ENCODE data around the gene VSTM2B. TPM values are rescaled to one million over a fixed set of nuclear protein-coding genes. Genes with fewer than 3 reads are reported as not detected.

Gene VSTM2B
- total and polyA plus RNA-seq, 2 of the 4 experiments (the other 2 are of a cell fraction) = not detected

DNA sequence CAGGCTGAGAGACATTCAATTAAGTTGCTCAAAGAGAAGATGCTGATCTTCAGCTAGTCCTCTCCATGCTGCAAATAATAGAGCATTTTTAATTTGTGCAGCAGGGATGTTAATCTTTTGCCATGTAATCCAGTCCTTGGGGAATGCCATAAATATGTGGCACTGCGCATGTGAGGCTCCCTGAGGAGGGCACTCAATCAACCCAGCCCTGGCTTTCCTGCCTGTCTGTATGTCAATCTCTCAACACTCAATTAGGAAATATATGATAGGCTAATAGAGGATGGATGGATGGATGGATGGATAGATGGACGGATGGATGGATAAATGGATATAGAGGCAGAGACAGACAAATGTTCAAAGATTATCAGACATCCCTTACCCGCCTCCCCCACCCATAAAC is 48.7 kb downstream of the VSTM2B start:
- no peak overlapping the region for H2BK120ac ChIP-seq (ENCODE audit: low read depth, low read length)
- H3K9me1 ChIP-seq (ENCODE audit: insufficient read depth, low read length) = no peaks in the 10 kb centered on the region
- no peaks in the 10 kb centered on the region for H3K36me3 ChIP-seq (ENCODE audit: control insufficient read depth, insufficient read depth, low read length)
- no peak overlapping the region for H3K27ac ChIP-seq (ENCODE audit: insufficient read depth, low read length)
- no peaks in the 10 kb centered on the region for H3K79me1 ChIP-seq (ENCODE audit: low read depth in 1 of 2, low read length in 2 of 2)
- H3K4me2 ChIP-seq (ENCODE audit: low read depth, low read length) = no peak overlapping the region
- in situ Hi-C loops (cut with MboI; ENCODE audit: low sequenced_read_pairs) = no loop called here
- no CpG with 5 or more reads among the region's 3 CpGs for WGBS, 2 experiments (ENCODE audit: extremely low coverage in 2 of 2, insufficient read length in 1 of 2)
- no peak overlapping the region for H2AFZ ChIP-seq (replicated peaks; ENCODE audit: low read length, poor library complexity)
- ChIA-PET CTCF (no interaction called here), POLR2A (ENCODE audit: unreplicated experiment) (no interaction called here)
- no peak for DNase-seq
- H3K23ac ChIP-seq (ENCODE audit: low read depth, low read length) = no peak overlapping the region
- no peak overlapping the region for H4K91ac ChIP-seq (ENCODE audit: insufficient read depth, low read depth, low read length)
- H2BK15ac ChIP-seq (ENCODE audit: low read depth, low read length) = no peak overlapping the region
- no peak overlapping the region for H3K18ac ChIP-seq (ENCODE audit: low read depth, low read length)
- TF ChIP-seq, protein P1, sequence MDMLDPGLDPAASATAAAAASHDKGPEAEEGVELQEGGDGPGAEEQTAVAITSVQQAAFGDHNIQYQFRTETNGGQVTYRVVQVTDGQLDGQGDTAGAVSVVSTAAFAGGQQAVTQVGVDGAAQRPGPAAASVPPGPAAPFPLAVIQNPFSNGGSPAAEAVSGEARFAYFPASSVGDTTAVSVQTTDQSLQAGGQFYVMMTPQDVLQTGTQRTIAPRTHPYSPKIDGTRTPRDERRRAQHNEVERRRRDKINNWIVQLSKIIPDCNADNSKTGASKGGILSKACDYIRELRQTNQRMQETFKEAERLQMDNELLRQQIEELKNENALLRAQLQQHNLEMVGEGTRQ (IDR thresholded peaks at IDR 0.05; ENCODE audit: low read depth, low read length) = no peak
- TF ChIP-seq CHD1 (IDR thresholded peaks at IDR 0.05; ENCODE audit: low read depth, low read length) (no peak), MAFK (IDR thresholded peaks at IDR 0.05; ENCODE audit: low read depth, low read length) (no peak), POLR2A (IDR thresholded peaks at IDR 0.05; ENCODE audit: low read depth, low read length) (no peak), CEBPB (IDR thresholded peaks at IDR 0.05; ENCODE audit: low read depth, low read length) (no peak), RCOR1 (IDR thresholded peaks at IDR 0.05; ENCODE audit: insufficient replicate concordance, low read length) (no peak), FOS (IDR thresholded peaks at IDR 0.05; ENCODE audit: low read depth, low read length) (no peak), RFX5 (IDR thresholded peaks at IDR 0.05; ENCODE audit: low read depth, low read length) (no peak), NFE2L2 (IDR thresholded peaks at IDR 0.05; ENCODE audit: low read depth, low read length) (no peak), BHLHE40 (IDR thresholded peaks at IDR 0.05; ENCODE audit: low read depth, low read length) (no peak), MAZ (IDR thresholded peaks at IDR 0.05; ENCODE audit: borderline replicate concordance, low read depth, low read length) (no peak), SMC3 (IDR thresholded peaks at IDR 0.05; ENCODE audit: low read depth, low read length) (no peak), MXI1 (IDR thresholded peaks at IDR 0.05; ENCODE audit: borderline replicate concordance, low read depth, low read length) (no peak)
- TF ChIP-seq, protein P2, sequence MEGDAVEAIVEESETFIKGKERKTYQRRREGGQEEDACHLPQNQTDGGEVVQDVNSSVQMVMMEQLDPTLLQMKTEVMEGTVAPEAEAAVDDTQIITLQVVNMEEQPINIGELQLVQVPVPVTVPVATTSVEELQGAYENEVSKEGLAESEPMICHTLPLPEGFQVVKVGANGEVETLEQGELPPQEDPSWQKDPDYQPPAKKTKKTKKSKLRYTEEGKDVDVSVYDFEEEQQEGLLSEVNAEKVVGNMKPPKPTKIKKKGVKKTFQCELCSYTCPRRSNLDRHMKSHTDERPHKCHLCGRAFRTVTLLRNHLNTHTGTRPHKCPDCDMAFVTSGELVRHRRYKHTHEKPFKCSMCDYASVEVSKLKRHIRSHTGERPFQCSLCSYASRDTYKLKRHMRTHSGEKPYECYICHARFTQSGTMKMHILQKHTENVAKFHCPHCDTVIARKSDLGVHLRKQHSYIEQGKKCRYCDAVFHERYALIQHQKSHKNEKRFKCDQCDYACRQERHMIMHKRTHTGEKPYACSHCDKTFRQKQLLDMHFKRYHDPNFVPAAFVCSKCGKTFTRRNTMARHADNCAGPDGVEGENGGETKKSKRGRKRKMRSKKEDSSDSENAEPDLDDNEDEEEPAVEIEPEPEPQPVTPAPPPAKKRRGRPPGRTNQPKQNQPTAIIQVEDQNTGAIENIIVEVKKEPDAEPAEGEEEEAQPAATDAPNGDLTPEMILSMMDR (conservative IDR thresholded peaks at IDR 0.05; ENCODE audit: low read depth, low read length) = no peak
- TF ChIP-seq, protein P3, sequence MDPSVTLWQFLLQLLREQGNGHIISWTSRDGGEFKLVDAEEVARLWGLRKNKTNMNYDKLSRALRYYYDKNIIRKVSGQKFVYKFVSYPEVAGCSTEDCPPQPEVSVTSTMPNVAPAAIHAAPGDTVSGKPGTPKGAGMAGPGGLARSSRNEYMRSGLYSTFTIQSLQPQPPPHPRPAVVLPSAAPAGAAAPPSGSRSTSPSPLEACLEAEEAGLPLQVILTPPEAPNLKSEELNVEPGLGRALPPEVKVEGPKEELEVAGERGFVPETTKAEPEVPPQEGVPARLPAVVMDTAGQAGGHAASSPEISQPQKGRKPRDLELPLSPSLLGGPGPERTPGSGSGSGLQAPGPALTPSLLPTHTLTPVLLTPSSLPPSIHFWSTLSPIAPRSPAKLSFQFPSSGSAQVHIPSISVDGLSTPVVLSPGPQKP (IDR thresholded peaks at IDR 0.05; ENCODE audit: borderline replicate concordance, low read depth, low read length) = no peak
- no peaks in the 10 kb centered on the region for H4K20me1 ChIP-seq (ENCODE audit: insufficient read depth, low read length)
- BruUV-seq (replicated peaks) = no TSS peak
- H3K14ac ChIP-seq (replicated peaks; ENCODE audit: low read depth, low read length) = no peak overlapping the region
- H2AK5ac ChIP-seq (ENCODE audit: low read depth, low read length) = no peak overlapping the region
- H3K4me3 ChIP-seq (ENCODE audit: insufficient read depth, low read depth, low read length) = no peak overlapping the region
- H3K4me1 ChIP-seq (ENCODE audit: control insufficient read depth, insufficient read depth, low read length) = no peaks in the 10 kb centered on the region
- dilution Hi-C loops (cut with HindIII; ENCODE audit: low sequenced_read_pairs, unreplicated experiment) = no loop called here
- H3K9me3 ChIP-seq (ENCODE audit: control insufficient read depth, insufficient read depth, low read length) = no peaks in the 10 kb centered on the region
- intact Hi-C loops (cut with micrococcal nuclease) = no loop called here
- H4K5ac ChIP-seq (ENCODE audit: low read depth, low read length) = no peak overlapping the region
- H3K4ac ChIP-seq (ENCODE audit: low read depth, low read length) = no peak overlapping the region
- H4K8ac ChIP-seq (ENCODE audit: low read depth in 2 of 2, low read length in 2 of 2) = no peak overlapping the region
- peaks cover 6% of the 10 kb centered on the region; the same call in 1 of the 2 replicates for H3K27me3 ChIP-seq (ENCODE audit: control insufficient read depth, insufficient read depth, low read length)
- no peak overlapping the region for H2AK9ac ChIP-seq (replicated peaks; ENCODE audit: low read depth, low read length, poor library complexity)
- H3K56ac ChIP-seq (ENCODE audit: extremely low read depth, insufficient read depth, low read length) = no peak overlapping the region
- ATAC-seq (ENCODE audit: low read depth) = no peak
- no peak overlapping the region for H3K9ac ChIP-seq (ENCODE audit: low read depth, low read length)
- no peak overlapping the region for H2BK5ac ChIP-seq (ENCODE audit: low read depth, low read length, poor library complexity, severe bottlenecking)
- H2BK20ac ChIP-seq (ENCODE audit: low read depth, low read length) = no peak overlapping the region

Data from IMR-90 (cell line).